Measurements from ENCODE around the gene GRM4.

GRM4 gene

GRCh38 chr6:34003962-34004361, 141.9 kb downstream of the GRM4 start:
- in situ Hi-C loops (cut with MboI; ENCODE audit: low sequenced_read_pairs), result no loop called here

GRCh38 chr6:34001706-34002621, 143.9 kb downstream of the GRM4 start:
- in situ Hi-C loops (cut with MboI; ENCODE audit: low sequenced_read_pairs), result no loop called here

- in situ Hi-C loops (cut with MboI; ENCODE audit: low sequenced_read_pairs), result no loop called here
Observed at GRCh38 chr6:34000281-34000680, 145.6 kb downstream of the GRM4 start.

- in situ Hi-C loops (cut with MboI; ENCODE audit: low sequenced_read_pairs), result no loop called here
Observed at GRCh38 chr6:33999567-33999966, 146.3 kb downstream of the GRM4 start.

- in situ Hi-C loops (cut with MboI; ENCODE audit: low sequenced_read_pairs), result no loop called here
Observed at GRCh38 chr6:33998660-33999059, 147.2 kb downstream of the GRM4 start.

GRCh38 chr6:33997265-33997664, 148.6 kb downstream of the GRM4 start:
- in situ Hi-C loops (cut with MboI; ENCODE audit: low sequenced_read_pairs), result no loop called here

- in situ Hi-C loops (cut with MboI; ENCODE audit: low sequenced_read_pairs), result no loop called here
Observed at GRCh38 chr6:33996120-33996475, 149.8 kb downstream of the GRM4 start.

GRCh38 chr6:33995309-33996119, 150.4 kb downstream of the GRM4 start:
- in situ Hi-C loops (cut with MboI; ENCODE audit: low sequenced_read_pairs), result no loop called here

- in situ Hi-C loops (cut with MboI; ENCODE audit: low sequenced_read_pairs), result no loop called here
Observed at GRCh38 chr6:33994472-33995308, 151.2 kb downstream of the GRM4 start.

- in situ Hi-C loops (cut with MboI; ENCODE audit: low sequenced_read_pairs), result no loop called here
Observed at GRCh38 chr6:33993653-33994471, 152.0 kb downstream of the GRM4 start.

GRCh38 chr6:33993091-33993490, 152.8 kb downstream of the GRM4 start:
- in situ Hi-C loops (cut with MboI; ENCODE audit: low sequenced_read_pairs), result no loop called here

- in situ Hi-C loops (cut with MboI; ENCODE audit: low sequenced_read_pairs), result no loop called here
Observed at GRCh38 chr6:33992191-33992590, 153.7 kb downstream of the GRM4 start.

- in situ Hi-C loops (cut with MboI; ENCODE audit: low sequenced_read_pairs), result no loop called here
Observed at GRCh38 chr6:33991610-33992009, 154.3 kb downstream of the GRM4 start.

- in situ Hi-C loops (cut with MboI; ENCODE audit: low sequenced_read_pairs), result no loop called here
Observed at GRCh38 chr6:33990061-33990541, 155.8 kb downstream of the GRM4 start.

GRCh38 chr6:33989016-33989854, 156.7 kb downstream of the GRM4 start:
- in situ Hi-C loops (cut with MboI; ENCODE audit: low sequenced_read_pairs), result no loop called here

- in situ Hi-C loops (cut with MboI; ENCODE audit: low sequenced_read_pairs), result no loop called here
Observed at GRCh38 chr6:33988121-33989015, 157.5 kb downstream of the GRM4 start.

GRCh38 chr6:33987531-33988021, 158.3 kb downstream of the GRM4 start:
- in situ Hi-C loops (cut with MboI; ENCODE audit: low sequenced_read_pairs), result no loop called here

GRCh38 chr6:33985947-33986346, 159.9 kb downstream of the GRM4 start:
- in situ Hi-C loops (cut with MboI; ENCODE audit: low sequenced_read_pairs), result no loop called here

Measured in HL-60/S4 treated with retinoic acid at 250 ng/mL for 4 days and 3 days (cell line).